CD14-positive monocyte (primary cell): ENCODE measurements around the gene BLOC1S1. TPM values are rescaled to one million over a fixed set of nuclear protein-coding genes. Genes with fewer than 3 reads are reported as not detected.

Experiments
- DNase-seq, 3 donors: peaks; one replicate each; pipeline ENCODE4 v3.0.0-alpha.2; 2011 to 2022
- H2AFZ ChIP-seq: 2 replicates; pipeline ENCODE4 v1.6.0; 2012; ENCODE audit warnings: mild to moderate bottlenecking, low read depth, low read length, inconsistent platforms; ENCODE audit not compliant: insufficient read depth, poor library complexity, severe bottlenecking
- H3K27ac ChIP-seq, 2 donors: 1 replicate in 1 of 2; 2 replicates in 1 of 2; pipeline ENCODE4 v1.5.1; 2012 to 2013; ENCODE audit warnings: low read length in 2 of 2, control low read depth in 1 of 2, inconsistent platforms in 1 of 2, low read depth in 1 of 2, mild to moderate bottlenecking in 1 of 2
- H3K27me3 ChIP-seq, 2 donors: one replicate each; pipeline versions ENCODE4 v1.6.0 to v1.6.1; 2011 to 2013; ENCODE audit warnings: low read length in 2 of 2; ENCODE audit not compliant: control insufficient read depth in 2 of 2, insufficient read depth in 2 of 2
- H3K36me3 ChIP-seq, 2 donors: replicated peaks in 1 of 2; 1 replicate in 1 of 2; 2 replicates in 1 of 2; pipeline versions ENCODE4 v1.5.1 to v1.6.1; 2012 to 2013; ENCODE audit warnings: low read length in 2 of 2, control low read depth in 1 of 2, inconsistent platforms in 1 of 2, mild to moderate bottlenecking in 1 of 2; ENCODE audit not compliant: insufficient read depth in 2 of 2, control insufficient read depth in 1 of 2
- H3K4me1 ChIP-seq, 2 donors: 1 replicate in 1 of 2; 2 replicates in 1 of 2; pipeline versions ENCODE4 v1.5.1 to v1.6.1; 2012 to 2013; ENCODE audit warnings: low read length in 2 of 2, control low read depth in 1 of 2, inconsistent platforms in 1 of 2, mild to moderate bottlenecking in 1 of 2, moderate library complexity in 1 of 2; ENCODE audit not compliant: insufficient read depth in 2 of 2, control insufficient read depth in 1 of 2
- H3K4me2 ChIP-seq: replicated peaks from 2 replicates; pipeline ENCODE3; 2012; ENCODE audit warnings: low read length, moderate library complexity, mild to moderate bottlenecking; ENCODE audit not compliant: poor library complexity, severe bottlenecking; ENCODE audit errors: extremely low read depth
- H3K4me3 ChIP-seq, 3 experiments: fragments of 200-600 bp in 1 of 3; sonication (generic) in 1 of 3; replicated peaks in 1 of 3; 1 replicate in 2 of 3; 2 replicates in 1 of 3; pipeline ENCODE4 v1.5.1; 2011 to 2013; ENCODE audit warnings: low read length in 3 of 3, mild to moderate bottlenecking in 3 of 3, control low read depth in 2 of 3, low read depth in 2 of 3, inconsistent platforms in 1 of 3, moderate library complexity in 1 of 3
- H3K79me2 ChIP-seq: 2 replicates; pipeline ENCODE4 v1.6.0; 2012; ENCODE audit warnings: mild to moderate bottlenecking, control low read depth, inconsistent platforms, low read length, moderate library complexity; ENCODE audit not compliant: insufficient read depth
- H3K9ac ChIP-seq: 2 replicates; pipeline ENCODE4 v1.6.0; 2017; ENCODE audit warnings: low read length, mild to moderate bottlenecking; ENCODE audit not compliant: insufficient read depth, poor library complexity, severe bottlenecking
- H3K9me3 ChIP-seq, 2 donors: replicated peaks in 1 of 2; 1 replicate in 1 of 2; 2 replicates in 1 of 2; pipeline versions ENCODE4 v1.5.1 to v1.6.1; 2012 to 2013; ENCODE audit warnings: low read length in 2 of 2, control low read depth in 1 of 2; ENCODE audit not compliant: control insufficient read depth in 1 of 2, insufficient read depth in 1 of 2
- H4K20me1 ChIP-seq: 2 replicates; pipeline ENCODE4 v1.6.0; 2012; ENCODE audit warnings: mild to moderate bottlenecking, low read length, control low read depth, moderate library complexity; ENCODE audit not compliant: insufficient read depth
- H3K27ac Mint-ChIP-seq, 7 donors: one replicate each; pipeline ENCODE4 v1.8.0; 2020; ENCODE audit warnings: mild to moderate bottlenecking in 7 of 7, mixed read lengths in 7 of 7, moderate library complexity in 6 of 7, inconsistent platforms in 2 of 7
- H3K27me3 Mint-ChIP-seq, 3 donors: one replicate each; pipeline ENCODE4 v1.8.0; 2021 to 2022; ENCODE audit warnings: low read depth in 3 of 3, mild to moderate bottlenecking in 3 of 3, mixed read lengths in 3 of 3, moderate library complexity in 3 of 3, inconsistent platforms in 1 of 3
- H3K36me3 Mint-ChIP-seq, 2 donors: one replicate each; pipeline ENCODE4 v1.8.0; 2020; ENCODE audit warnings: mixed read lengths in 2 of 2, inconsistent platforms in 1 of 2, mild to moderate bottlenecking in 1 of 2
- H3K4me1 Mint-ChIP-seq: one replicate; pipeline ENCODE4 v1.8.0; 2020; ENCODE audit warnings: mild to moderate bottlenecking, mixed read lengths
- H3K4me3 Mint-ChIP-seq, 2 donors: one replicate each; pipeline ENCODE4 v1.8.0; 2020; ENCODE audit warnings: mild to moderate bottlenecking in 2 of 2, mixed read lengths in 2 of 2, moderate library complexity in 1 of 2
- H3K9me3 Mint-ChIP-seq, 7 donors: one replicate each; pipeline ENCODE4 v1.8.0; 2020 to 2022; ENCODE audit warnings: mixed read lengths in 7 of 7, mild to moderate bottlenecking in 6 of 7, moderate library complexity in 6 of 7, inconsistent platforms in 2 of 7
- WGBS: methylation state at CpG from one replicate; pipeline ENCODE4 v1.1.5; 2013; ENCODE audit warnings: missing lambda C conversion rate; ENCODE audit not compliant: insufficient coverage; 5-methylcytosine and 5-hydroxymethylcytosine counted together
- intact Hi-C, 2 donors: fragments of 100-400 bp; cut with micrococcal nuclease; formaldehyde crosslinking; loops; one replicate each; pipeline versions ENCODE4 v1.15.0 to v1.15.1; 2023
- polyA plus RNA-seq, 3 donors: library from polyadenylated mRNA; depleted of rRNA in 1 of 3; unstranded in 2 of 3; stranded (reverse) in 1 of 3; fragments of 300-500 nt in 2 of 3; fragments of >200 nt in 1 of 3; fragmentation: Illumina TruSeq in 2 of 3; gene quantifications; 1 replicate in 2 of 3; 2 replicates in 1 of 3; pipeline ENCODE4 v1.2.3, GENCODE V29; 2012 to 2021
- TF ChIP-seq, protein P1 (sequence below): fragments of 200-600 bp; IDR thresholded peaks from one replicate; pipeline ENCODE4 v1.8.0; 2022; ENCODE audit warnings: antibody characterized with exemption, mild to moderate bottlenecking

BLOC1S1 gene
- polyA plus RNA-seq, 3 donors, result 222 to 358 (median 223) TPM

DNA sequence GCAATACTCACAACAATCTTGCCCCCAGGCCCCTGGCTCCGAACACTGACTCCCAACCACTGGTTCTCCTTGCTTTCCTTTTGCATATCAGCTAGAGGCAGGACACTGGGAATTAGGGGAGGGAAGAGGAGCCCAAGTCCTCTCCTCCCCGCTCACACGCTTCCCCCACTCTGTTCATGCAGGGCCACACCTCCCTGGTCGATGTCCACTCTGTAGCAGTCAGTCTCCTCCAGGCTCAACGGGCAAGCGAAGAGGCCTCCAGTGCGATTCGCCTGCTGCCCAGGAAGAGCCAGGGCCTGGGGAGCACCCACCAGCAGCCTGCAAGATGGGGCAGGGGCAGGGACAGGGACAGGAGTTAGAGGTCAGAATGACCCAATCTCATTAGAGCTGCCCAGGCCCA is 13.0 kb upstream of the BLOC1S1 start:
- Histone ChIP-seq H3K36me3 (no peaks in the 10 kb centered on the region), H4K20me1 (no peaks in the 10 kb centered on the region)
- no peak overlapping the region for H3K4me3 Mint-ChIP-seq

DNA sequence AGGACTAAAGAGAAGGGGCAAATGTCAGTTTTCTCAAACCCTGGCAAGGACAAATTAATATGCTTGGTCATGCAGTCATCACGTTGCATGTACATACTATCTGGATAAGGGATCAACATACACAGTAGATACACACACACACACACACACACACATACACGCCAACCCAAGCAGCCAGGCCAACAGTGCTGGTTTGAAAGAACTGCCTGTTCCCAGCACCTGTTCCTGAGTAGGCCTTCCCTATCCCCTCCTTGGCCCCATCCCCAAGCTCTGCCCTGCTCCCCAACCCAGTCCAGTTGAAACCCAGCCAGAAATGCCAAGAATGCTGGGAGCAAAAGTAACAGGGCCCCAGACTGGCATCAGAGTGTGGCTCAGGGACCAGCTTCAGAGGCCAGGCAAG is 12.6 kb upstream of the BLOC1S1 start:
- Histone ChIP-seq H3K9me3 (no peaks in the 10 kb centered on the region), H3K9ac (no peak overlapping the region), H3K4me3 (no peak overlapping the region), H3K27ac (no peak overlapping the region), H3K4me2 (no peak overlapping the region), H3K36me3 (no peaks in the 10 kb centered on the region), H2AFZ (no peak overlapping the region), H3K27me3 (peaks cover 4 to 22% of the 10 kb centered on the region in 2 donors), H3K79me2 (no peaks in the 10 kb centered on the region), H4K20me1 (no peaks in the 10 kb centered on the region), H3K4me1 (peaks cover 16 to 17% of the 10 kb centered on the region in 2 donors)
- H3K4me1 Mint-ChIP-seq, result peaks cover 32% of the 10 kb centered on the region
- no peak overlapping the region for H3K4me3 Mint-ChIP-seq
- DNase-seq, result no peak
- H3K27ac Mint-ChIP-seq, result no peak overlapping the region
- intact Hi-C loops, result no loop called here
- H3K36me3 Mint-ChIP-seq, result peaks cover 0 to 7% of the 10 kb centered on the region in 2 donors
- H3K9me3 Mint-ChIP-seq, result peaks cover 0 to 9% (median 2%) of the 10 kb centered on the region in 7 donors
- TF ChIP-seq, protein P1, sequence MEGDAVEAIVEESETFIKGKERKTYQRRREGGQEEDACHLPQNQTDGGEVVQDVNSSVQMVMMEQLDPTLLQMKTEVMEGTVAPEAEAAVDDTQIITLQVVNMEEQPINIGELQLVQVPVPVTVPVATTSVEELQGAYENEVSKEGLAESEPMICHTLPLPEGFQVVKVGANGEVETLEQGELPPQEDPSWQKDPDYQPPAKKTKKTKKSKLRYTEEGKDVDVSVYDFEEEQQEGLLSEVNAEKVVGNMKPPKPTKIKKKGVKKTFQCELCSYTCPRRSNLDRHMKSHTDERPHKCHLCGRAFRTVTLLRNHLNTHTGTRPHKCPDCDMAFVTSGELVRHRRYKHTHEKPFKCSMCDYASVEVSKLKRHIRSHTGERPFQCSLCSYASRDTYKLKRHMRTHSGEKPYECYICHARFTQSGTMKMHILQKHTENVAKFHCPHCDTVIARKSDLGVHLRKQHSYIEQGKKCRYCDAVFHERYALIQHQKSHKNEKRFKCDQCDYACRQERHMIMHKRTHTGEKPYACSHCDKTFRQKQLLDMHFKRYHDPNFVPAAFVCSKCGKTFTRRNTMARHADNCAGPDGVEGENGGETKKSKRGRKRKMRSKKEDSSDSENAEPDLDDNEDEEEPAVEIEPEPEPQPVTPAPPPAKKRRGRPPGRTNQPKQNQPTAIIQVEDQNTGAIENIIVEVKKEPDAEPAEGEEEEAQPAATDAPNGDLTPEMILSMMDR, result no peak
- WGBS, result 87% methylated on average over 2 of the region's 2 CpGs
- H3K27me3 Mint-ChIP-seq, result peaks cover 26 to 38% (median 32%) of the 10 kb centered on the region in 3 donors

More for the DNA sequence above, 13.0 kb upstream of the BLOC1S1 start:
- Mint-ChIP-seq H3K4me1 (peaks cover 28% of the 10 kb centered on the region), H3K9me3 (peaks cover 0 to 9% (median 2%) of the 10 kb centered on the region in 7 donors), H3K36me3 (peaks cover 0 to 7% of the 10 kb centered on the region in 2 donors), H3K27me3 (peaks cover 24 to 34% (median 29%) of the 10 kb centered on the region in 3 donors), H3K27ac (peak overlapping the region in 1 of 7 donors; percentile 47)
- Histone ChIP-seq H3K9me3 (no peaks in the 10 kb centered on the region), H3K9ac (no peak overlapping the region), H3K27ac (no peak overlapping the region), H3K79me2 (no peaks in the 10 kb centered on the region), H3K4me2 (no peak overlapping the region), H3K4me3 (no peak overlapping the region), H3K27me3 (peaks cover 4 to 19% of the 10 kb centered on the region in 2 donors), H3K4me1 (peaks cover 11 to 12% of the 10 kb centered on the region in 2 donors), H2AFZ (no peak overlapping the region)
- WGBS, result 96% methylated on average over 4 of the region's 8 CpGs
- intact Hi-C loops, result no loop called here
- DNase-seq, result no peak
- TF ChIP-seq, protein P1, result no peak
